Body of pancreas (tissue), 4 donors: ENCODE data around the gene PTPRM. TPM values are rescaled to one million over a fixed set of nuclear protein-coding genes. Genes with fewer than 3 reads are reported as not detected.
A peak's percentile ranks its signal among the peaks of the same experiment; 100 is the strongest.

Experiments
- ATAC-seq: fragments of 150-250 bp; one replicate; pipeline ENCODE4 v1.9.1; 2016
- DNase-seq, 4 donors: peaks; one replicate each; pipeline ENCODE4 v3.0.0-alpha.2; 2019
- H3K27ac ChIP-seq, 4 donors: fragments of 200-600 bp; sonication (generic); 1 replicate in 3 of 4; 2 replicates in 1 of 4; pipeline versions ENCODE4 v1.5.1 to v1.6.1; 2016 to 2019; ENCODE audit warnings: mild to moderate bottlenecking in 1 of 4, mixed read lengths in 1 of 4, moderate library complexity in 1 of 4
- H3K27me3 ChIP-seq, 2 donors: fragments of 200-600 bp; sonication (generic); one replicate each; pipeline ENCODE4 v1.6.0; 2016; ENCODE audit warnings: mild to moderate bottlenecking in 1 of 2
- H3K36me3 ChIP-seq, 2 donors: fragments of 200-600 bp; sonication (generic); replicated peaks in 1 of 2; 2 replicates each; pipeline ENCODE4 v1.5.1; 2016; ENCODE audit warnings: low read depth in 2 of 2; ENCODE audit not compliant: insufficient read depth in 1 of 2
- H3K4me1 ChIP-seq: fragments of 200-600 bp; sonication (generic); one replicate; pipeline ENCODE4 v1.6.0; 2016
- H3K4me3 ChIP-seq, 2 donors: fragments of 200-600 bp; sonication (generic); 1 replicate in 1 of 2; 2 replicates in 1 of 2; pipeline ENCODE4 v1.5.1; 2016 to 2019
- H3K9me3 ChIP-seq, 3 donors: fragments of 200-600 bp; sonication (generic); 1 replicate in 2 of 3; 2 replicates in 1 of 3; pipeline ENCODE4 v1.5.1; 2016
- POLR2A ChIP-seq, 3 donors: fragments of 450-650 bp; IDR thresholded peaks; one replicate each; pipeline ENCODE4 v1.6.1; 2016; ENCODE audit warnings: antibody characterized with exemption in 3 of 3, mild to moderate bottlenecking in 2 of 3
- WGBS, 2 donors: methylation state at CpG; one replicate each; pipeline ENCODE4 v1.1.5; 2017; 5-methylcytosine and 5-hydroxymethylcytosine counted together
- intact Hi-C: fragments of 100-400 bp; cut with DNase I; formaldehyde crosslinking; loops from one replicate; pipeline ENCODE4 v1.15.1; 2023
- total RNA-seq, 2 donors: library from RNA; depleted of rRNA; stranded (reverse); fragments of >200 nt; gene quantifications; one replicate each; pipeline ENCODE4 v1.1.0, GENCODE V29; 2016
- TF ChIP-seq, protein P1 (sequence below), 7 experiments: fragments of 450-650 bp in 4 of 7; fragments of 200-600 bp in 3 of 7; sonication (generic) in 3 of 7; IDR thresholded peaks; one replicate each; pipeline ENCODE4 v1.5.1; 2016 to 2019; ENCODE audit warnings: antibody characterized with exemption in 7 of 7

Gene PTPRM
- total RNA-seq, 2 donors from 2014 or later: 38.2 to 48.0 TPM

DNA sequence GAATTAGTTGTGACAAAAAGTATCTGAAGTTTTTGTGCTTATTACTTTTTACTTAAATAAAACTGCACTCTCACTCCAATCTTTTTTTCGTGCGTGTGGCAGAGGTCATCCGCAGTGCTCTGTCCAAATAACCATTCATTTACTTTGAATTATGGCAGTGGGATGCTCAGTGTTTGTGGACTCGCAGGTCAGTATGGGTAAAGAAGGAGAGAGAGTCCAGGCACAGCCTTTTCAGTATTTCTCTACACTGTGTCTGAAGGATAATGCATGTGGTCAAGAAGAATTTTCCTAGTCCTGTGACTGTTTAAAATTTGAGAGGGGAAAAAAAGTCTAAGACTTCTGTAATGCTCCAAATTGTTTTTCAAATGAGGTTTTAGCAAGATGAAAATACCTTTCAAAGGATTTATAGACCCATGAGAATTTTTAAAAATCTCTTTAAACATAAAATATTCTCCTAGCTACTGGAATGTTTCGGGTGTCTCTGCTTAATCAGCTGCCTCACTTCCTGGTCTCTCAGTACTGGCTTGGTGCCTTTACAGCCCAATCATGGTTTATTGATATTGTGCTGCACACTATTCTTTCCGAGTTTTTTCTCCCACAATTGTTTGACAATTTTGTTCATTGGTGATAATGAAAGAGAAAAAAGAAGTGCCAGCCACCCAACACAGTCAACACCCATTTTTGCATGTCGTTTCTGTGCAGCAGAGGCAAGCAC is 453.2 kb downstream of the PTPRM start:
- Histone ChIP-seq H3K4me1 (no peaks in the 10 kb centered on the region), H3K9me3 (no peaks in the 10 kb centered on the region), H3K4me3 (no peak overlapping the region), H3K36me3 (no peaks in the 10 kb centered on the region), H3K27ac (no peak overlapping the region), H3K27me3 (no peaks in the 10 kb centered on the region)
- ATAC-seq (no peak), DNase-seq (no peak)
- intact Hi-C loops: no loop called here
- TF ChIP-seq, protein P1, sequence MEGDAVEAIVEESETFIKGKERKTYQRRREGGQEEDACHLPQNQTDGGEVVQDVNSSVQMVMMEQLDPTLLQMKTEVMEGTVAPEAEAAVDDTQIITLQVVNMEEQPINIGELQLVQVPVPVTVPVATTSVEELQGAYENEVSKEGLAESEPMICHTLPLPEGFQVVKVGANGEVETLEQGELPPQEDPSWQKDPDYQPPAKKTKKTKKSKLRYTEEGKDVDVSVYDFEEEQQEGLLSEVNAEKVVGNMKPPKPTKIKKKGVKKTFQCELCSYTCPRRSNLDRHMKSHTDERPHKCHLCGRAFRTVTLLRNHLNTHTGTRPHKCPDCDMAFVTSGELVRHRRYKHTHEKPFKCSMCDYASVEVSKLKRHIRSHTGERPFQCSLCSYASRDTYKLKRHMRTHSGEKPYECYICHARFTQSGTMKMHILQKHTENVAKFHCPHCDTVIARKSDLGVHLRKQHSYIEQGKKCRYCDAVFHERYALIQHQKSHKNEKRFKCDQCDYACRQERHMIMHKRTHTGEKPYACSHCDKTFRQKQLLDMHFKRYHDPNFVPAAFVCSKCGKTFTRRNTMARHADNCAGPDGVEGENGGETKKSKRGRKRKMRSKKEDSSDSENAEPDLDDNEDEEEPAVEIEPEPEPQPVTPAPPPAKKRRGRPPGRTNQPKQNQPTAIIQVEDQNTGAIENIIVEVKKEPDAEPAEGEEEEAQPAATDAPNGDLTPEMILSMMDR (IDR thresholded peaks at IDR 0.05): no peak
- no peak for TF ChIP-seq POLR2A (IDR thresholded peaks at IDR 0.05)
- WGBS, 2 donors: 51 to 54% methylated on average over 7 of the region's 7 CpGs

DNA sequence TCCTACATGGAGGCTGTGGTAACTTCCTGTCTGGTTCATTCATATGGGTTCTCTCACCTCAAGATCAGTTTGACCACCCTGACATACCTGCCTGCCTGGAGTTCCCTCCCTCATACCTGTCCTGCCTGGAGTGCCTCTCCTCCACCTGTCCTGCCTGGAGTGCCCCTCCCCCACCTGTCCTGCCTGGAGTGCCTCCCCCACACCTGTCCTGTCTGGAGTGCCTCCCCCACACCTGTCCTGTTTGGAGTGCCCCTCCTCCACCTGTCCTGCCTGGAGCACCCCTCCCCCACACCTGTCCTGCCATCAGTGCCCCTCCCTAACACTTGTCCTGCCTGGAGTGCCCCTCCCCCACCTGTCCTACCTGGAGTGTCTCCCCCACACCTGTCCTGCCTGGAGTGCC is 461.9 kb downstream of the PTPRM start:
- H3K27ac ChIP-seq: no peak overlapping the region
- intact Hi-C loops: no loop called here
- H3K9me3 ChIP-seq: no peaks in the 10 kb centered on the region
- no peak overlapping the region for H3K4me3 ChIP-seq
- peak in 1 of 4 donors; percentile 12 for DNase-seq
- no peaks in the 10 kb centered on the region for H3K36me3 ChIP-seq
- no peak for TF ChIP-seq POLR2A (IDR thresholded peaks at IDR 0.05)
- TF ChIP-seq, protein P1 (IDR thresholded peaks at IDR 0.05): no peak
- ATAC-seq: no peak
- no peaks in the 10 kb centered on the region for H3K27me3 ChIP-seq
- no peaks in the 10 kb centered on the region for H3K4me1 ChIP-seq

DNA sequence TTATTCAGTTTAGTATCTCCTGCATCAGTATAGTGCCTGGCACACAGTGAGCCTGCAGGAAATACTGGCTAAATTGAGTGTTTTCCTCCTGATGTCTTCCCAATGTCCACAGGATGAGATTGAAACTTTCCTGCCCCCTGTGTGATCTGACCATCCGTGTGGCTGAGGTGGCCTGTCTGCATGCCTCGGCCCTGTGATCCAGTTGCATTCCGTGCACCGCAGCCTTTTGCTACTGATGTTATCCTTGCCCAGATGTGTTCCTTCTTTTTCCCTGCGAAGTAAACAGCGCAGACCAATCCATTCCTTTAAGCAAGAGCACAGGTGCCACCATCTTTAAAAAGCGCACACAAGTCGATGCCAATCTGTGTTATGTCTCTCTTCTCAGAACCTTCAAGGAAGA is 462.6 kb downstream of the PTPRM start:
- no peaks in the 10 kb centered on the region for H3K36me3 ChIP-seq
- no peak overlapping the region for H3K4me3 ChIP-seq
- intact Hi-C loops: no loop called here
- no peaks in the 10 kb centered on the region for H3K4me1 ChIP-seq
- H3K27me3 ChIP-seq: no peaks in the 10 kb centered on the region
- no peak overlapping the region for H3K27ac ChIP-seq
- no peak for TF ChIP-seq POLR2A (IDR thresholded peaks at IDR 0.05)
- TF ChIP-seq, protein P1 (IDR thresholded peaks at IDR 0.05): no peak
- DNase-seq (no peak), ATAC-seq (no peak)
- no peaks in the 10 kb centered on the region for H3K9me3 ChIP-seq
- 93 to 98% methylated on average over 8 of the region's 8 CpGs for WGBS, 2 donors

DNA sequence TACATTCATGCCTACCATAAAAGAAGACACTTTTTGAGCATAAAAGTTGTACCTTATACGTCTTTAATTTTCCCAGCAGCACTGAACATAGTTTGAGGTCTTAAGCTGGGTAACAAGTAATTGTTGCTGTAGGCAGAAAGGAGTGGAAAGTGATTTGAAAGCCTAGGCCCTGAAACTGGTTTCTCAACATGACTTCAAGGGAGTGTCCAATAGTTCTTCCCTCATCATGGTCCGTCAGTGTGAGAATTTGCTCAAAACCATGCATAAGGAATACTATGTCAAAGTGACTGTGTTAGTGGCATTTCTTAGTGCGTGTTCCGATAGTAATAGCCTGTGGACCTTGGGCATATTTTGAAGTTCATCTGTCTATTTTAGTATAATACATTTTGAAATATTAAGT is 463.1 kb downstream of the PTPRM start:
- ATAC-seq (no peak), DNase-seq (no peak)
- H3K9me3 ChIP-seq: no peaks in the 10 kb centered on the region
- TF ChIP-seq POLR2A (IDR thresholded peaks at IDR 0.05): no peak
- TF ChIP-seq, protein P1 (IDR thresholded peaks at IDR 0.05): no peak
- WGBS, 2 donors: 96 to 97% methylated on average over 4 of the region's 4 CpGs
- no peak overlapping the region for H3K4me3 ChIP-seq
- no peak overlapping the region for H3K27ac ChIP-seq
- intact Hi-C loops: no loop called here
- H3K4me1 ChIP-seq: no peaks in the 10 kb centered on the region
- H3K27me3 ChIP-seq: no peaks in the 10 kb centered on the region
- no peaks in the 10 kb centered on the region for H3K36me3 ChIP-seq

DNA sequence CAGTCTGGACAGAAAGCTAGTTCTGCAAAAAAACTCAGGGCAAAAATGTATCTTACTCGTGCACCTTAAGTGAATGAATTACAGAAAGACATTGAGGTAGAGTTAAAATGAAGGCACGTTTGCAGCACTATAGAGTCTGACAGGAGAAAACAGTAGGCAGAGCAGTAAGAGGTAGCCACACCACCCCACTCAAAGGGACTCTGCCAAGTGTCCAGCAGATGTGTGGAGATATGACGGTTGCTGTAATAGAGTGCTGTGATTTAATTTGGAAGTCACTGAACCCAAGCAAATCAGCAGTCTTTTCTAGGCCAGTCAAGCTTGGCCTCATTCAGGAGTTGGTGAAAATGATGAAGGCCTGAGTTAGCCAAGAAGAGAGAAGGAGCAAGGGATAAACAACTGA is 464.4 kb downstream of the PTPRM start:
- H3K27me3 ChIP-seq: no peaks in the 10 kb centered on the region
- ATAC-seq: no peak
- no peak overlapping the region for H3K27ac ChIP-seq
- TF ChIP-seq, protein P1 (IDR thresholded peaks at IDR 0.05): no peak
- no peak for TF ChIP-seq POLR2A (IDR thresholded peaks at IDR 0.05)
- intact Hi-C loops: no loop called here
- WGBS, 2 donors: 55 to 66% methylated on average over 3 of the region's 3 CpGs
- no peak overlapping the region for H3K4me3 ChIP-seq
- H3K4me1 ChIP-seq: no peaks in the 10 kb centered on the region
- DNase-seq: no peak
- H3K9me3 ChIP-seq: no peaks in the 10 kb centered on the region
- no peaks in the 10 kb centered on the region for H3K36me3 ChIP-seq
